GM19239 (cell line): ENCODE measurements around the gene SPATA6L.
A peak's percentile ranks its signal among the peaks of the same experiment; 100 is the strongest.
"Not testable (repeated sequence)": the region's sequence is repeated elsewhere in the genome, so short reads cannot be mapped to it uniquely, and the experiment has no call there.

Experiments
- DNase-seq: peaks from one replicate; pipeline ENCODE4 v3.0.0; 2011; ENCODE audit warnings: low spot score; ENCODE audit not compliant: insufficient read length
- FAIRE-seq: peaks from 2 replicates; lab custom pipeline; 2011; peaks lifted over from hg19 to GRCh38; lab: Jason Lieb, UNC

SPATA6L gene

DNA sequence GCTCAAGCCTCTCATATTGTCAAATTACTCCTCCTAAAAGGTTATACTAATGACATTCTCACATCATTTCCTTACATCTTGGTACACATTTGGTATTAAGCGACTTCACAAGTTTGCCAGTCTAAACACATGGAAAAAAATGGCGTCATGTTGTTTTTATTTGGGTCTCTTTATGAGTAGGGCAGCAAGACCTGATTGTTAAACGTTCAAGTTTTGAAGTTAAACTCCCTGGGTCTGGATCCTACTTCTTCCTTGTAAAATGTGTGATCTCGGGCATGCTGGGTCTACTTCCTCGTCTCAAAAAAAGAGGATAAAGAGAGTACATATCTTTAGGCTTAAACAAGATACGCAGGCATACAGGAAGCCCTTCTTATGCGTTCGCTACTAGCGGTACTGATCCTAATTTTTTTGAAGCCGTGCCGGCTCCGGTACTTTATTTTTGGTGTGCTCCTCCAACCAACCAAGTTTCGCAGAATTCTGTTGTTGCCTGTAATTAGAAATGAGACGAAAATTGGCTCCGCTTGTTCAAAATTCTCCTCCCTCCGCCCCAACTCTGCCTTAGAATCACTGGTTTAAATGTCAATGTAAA lies 12.5 kb upstream of the SPATA6L start:
- FAIRE-seq (no peak), DNase-seq (no peak)

- DNase-seq: no peak
- no peak for FAIRE-seq
Measured at GRCh38 chr9:4677392-4677791, 11.1 kb upstream of the SPATA6L start.

- DNase-seq: no peak
- FAIRE-seq: no peak
Measured at GRCh38 chr9:4674783-4675182, 8.5 kb upstream of the SPATA6L start.

DNA sequence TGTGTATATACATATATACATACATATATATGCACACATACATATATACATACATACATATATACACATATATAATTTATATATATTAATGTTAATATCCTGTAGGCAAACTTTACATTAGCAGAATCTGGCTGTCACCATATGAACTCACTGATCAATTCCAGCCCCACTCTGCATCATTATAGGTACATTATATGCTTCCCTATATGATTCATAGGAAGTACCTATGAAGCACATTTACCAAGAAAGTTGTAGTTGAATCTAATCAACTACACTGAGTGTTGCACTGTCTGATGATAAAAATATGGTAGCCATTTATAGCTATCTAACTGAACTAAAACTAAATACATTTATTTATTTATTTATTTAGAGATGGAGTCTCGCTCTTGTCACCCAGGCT lies 5.5 kb upstream of the SPATA6L start:
- no peak for DNase-seq
- no peak for FAIRE-seq

DNA sequence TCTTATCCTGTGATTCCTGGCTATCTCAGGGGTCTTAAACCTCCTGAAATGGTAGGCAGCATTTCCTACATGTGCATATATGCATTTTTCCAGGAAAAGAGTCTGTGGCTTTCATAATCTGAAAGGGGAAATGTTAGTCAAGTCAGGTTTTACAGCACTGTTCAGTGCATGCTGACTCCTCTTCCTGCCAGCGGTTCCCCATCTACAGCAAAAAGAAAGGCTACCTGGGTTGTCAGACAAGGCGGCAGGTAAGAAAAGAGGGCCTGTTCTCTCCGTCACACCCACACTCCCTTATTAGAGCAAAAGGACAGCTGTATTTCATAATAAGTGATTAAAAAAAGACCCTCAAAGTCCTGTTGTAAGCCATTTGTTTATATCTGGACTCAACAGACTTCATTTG lies 4.3 kb upstream of the SPATA6L start:
- no peak for FAIRE-seq
- DNase-seq: no peak

DNA sequence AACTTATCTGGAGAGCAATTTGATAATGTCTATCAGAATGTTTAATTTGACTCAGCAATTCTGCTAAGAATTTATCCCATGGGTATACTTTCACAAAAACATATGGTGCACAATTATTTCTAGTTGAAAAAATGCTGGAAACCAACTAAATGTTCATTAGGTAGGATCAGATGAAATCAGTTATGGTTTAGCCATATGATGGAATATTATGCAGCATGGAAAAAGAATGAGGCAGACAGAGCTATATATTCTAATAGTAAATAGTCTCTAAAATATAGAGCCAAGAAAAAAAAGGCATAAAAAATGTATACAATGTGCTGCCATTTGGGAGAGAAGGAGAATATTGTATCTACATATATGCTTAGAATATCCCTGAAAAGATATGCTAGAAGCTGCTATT lies 3.6 kb upstream of the SPATA6L start:
- FAIRE-seq (no peak), DNase-seq (no peak)

DNA sequence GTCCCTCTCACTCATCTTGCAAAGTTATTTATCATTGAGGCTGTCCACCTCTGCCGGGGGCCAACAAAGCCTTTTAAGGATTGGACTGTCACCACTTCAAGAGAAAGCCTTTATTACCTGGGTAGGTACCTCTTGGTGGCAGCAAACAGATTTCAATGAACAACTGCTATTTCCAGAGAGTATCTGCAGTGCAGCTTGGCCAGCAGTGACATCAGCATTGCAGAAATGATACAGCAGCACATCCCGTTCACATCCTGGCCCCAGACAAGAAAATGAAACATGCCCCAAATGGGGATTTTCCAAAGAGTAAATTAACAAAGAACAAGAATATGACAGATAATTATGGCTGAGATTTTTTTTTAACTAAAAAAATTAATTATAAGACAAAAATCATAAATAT lies 2.3 kb upstream of the SPATA6L start:
- DNase-seq: no peak
- FAIRE-seq: no peak

GRCh38 chr9:4667681-4668080 lies 1.4 kb upstream of the SPATA6L start:
- DNase-seq (no peak), FAIRE-seq (no peak)

DNA sequence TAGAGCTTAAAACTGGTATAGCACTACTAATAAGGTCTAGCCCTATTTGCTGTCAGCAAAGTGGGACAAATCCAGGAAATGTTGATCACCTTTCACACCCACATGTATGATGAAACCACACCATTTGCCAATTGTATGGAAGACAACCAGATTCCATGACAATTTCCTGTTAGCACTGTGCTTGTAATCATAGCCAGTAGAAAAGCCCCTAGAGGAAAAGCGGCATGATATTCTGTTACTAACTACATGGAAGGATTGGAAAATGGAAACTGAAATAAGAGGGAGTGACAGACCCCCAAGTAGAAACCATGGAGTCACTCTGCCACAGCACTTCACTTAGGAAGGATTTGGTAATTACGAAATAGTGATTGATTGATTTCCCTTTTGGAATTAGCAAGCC lies 923 bp downstream of the SPATA6L start:
- no peak for FAIRE-seq
- no peak for DNase-seq

- FAIRE-seq (no peak), DNase-seq (no peak)
Measured at GRCh38 chr9:4663956-4664355, 2.3 kb downstream of the SPATA6L start.

- DNase-seq: no peak
Measured at GRCh38 chr9:4662989-4663792, 3.1 kb downstream of the SPATA6L start.

DNA sequence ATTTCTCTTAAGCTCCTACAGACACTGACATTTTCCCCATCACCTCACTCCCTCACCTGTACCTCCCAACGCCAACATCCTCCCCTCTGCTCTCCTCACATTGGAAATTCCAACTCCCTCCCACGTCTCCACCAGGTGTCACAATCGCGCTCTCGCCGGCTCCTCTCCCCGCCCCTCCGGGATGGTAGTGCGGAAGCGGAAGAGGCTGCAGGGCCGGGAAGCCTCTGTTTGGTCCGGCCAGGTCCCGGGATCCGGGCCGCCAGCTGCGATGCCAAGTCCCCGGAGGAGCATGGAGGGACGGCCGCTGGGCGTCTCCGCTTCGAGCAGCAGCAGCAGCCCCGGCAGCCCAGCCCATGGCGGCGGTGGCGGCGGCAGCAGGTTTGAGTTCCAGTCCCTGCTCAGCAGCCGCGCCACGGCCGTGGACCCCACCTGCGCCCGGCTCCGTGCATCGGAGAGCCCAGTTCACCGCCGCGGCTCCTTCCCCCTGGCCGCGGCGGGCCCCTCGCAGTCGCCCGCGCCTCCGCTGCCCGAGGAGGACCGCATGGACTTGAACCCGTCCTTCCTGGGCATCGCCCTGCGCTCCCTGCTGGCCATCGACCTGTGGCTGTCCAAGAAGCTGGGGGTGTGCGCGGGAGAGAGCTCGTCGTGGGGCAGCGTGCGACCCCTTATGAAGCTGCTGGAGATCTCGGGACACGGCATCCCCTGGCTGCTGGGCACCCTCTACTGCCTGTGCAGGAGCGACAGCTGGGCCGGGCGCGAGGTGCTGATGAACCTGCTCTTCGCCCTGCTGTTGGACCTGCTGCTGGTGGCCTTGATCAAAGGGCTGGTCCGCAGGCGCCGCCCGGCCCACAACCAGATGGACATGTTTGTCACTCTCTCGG lies 3.9 kb downstream of the SPATA6L start, which contains the start of gene PLPP6:
PLPP6 (plus strand) TSS at position 187 of the 881 bp plus-strand sequence; CDS start at position 269, 82 bp downstream.
- peak; percentile 77 for FAIRE-seq
- DNase-seq: peak; percentile 70

More at GRCh38 chr9:4662989-4663792, 3.1 kb downstream of the SPATA6L start:
- peak; percentile 4 for FAIRE-seq

- DNase-seq (no peak), FAIRE-seq (peak; percentile 40)
Measured at GRCh38 chr9:4661611-4662010, 4.7 kb downstream of the SPATA6L start.

GRCh38 chr9:4661165-4661564 lies 5.1 kb downstream of the SPATA6L start:
- no peak for DNase-seq
- no peak for FAIRE-seq

DNA sequence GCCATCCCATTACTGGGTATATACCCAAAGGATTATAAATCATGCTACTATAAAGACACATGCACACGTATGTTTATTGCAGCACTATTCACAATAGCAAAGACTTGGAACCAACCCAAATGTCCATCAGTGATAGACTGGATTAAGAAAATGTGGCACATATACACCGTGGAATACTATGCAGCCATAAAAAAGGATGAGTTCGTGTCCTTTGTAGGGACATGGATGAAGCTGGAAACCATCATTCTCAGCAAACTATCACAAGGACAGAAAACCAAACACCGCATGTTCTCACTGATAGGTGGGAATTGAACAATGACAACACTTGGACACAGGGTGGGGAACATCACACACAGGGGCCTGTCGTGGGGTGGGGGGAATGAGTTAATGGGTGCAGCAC lies 5.6 kb downstream of the SPATA6L start:
- FAIRE-seq, DNase-seq: not testable (repeated sequence)

DNA sequence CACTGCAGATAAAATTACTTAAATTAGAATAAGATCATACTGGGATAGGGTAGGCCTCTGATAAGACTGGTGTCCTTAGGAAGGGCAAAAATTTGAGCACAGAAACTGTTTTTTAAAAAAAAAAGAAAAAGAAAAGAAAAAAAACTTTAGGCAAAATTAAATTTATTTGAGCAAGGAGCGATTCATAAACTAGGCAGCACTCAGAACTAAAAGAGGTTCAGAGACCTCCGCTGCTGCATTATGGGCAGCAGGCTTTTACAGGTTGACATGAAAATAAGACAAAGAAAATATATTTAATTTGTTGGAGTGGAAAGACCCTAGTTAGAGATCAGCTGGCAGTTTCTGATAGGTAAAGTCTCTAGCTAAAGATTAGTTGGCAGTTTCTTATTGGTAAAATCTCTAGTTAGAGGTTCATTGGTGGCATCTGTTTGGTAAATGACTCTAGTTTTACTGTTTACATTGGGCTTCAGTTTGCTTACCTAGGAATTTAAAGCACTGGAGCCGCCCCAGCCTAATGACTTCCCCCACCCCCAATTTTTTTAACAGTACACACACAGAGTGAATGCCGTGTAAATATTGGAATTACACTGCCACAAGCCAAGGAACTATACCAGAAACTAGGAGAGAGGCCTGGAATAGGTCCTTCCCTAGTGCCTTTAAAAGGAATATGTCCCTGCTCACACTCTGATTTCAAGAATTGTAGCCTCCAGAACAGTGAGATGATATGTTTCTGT lies 8.7 kb downstream of the SPATA6L start:
- FAIRE-seq (no peak), DNase-seq (no peak)

- DNase-seq: no peak
Measured at GRCh38 chr9:4656621-4657020, 9.7 kb downstream of the SPATA6L start.

DNA sequence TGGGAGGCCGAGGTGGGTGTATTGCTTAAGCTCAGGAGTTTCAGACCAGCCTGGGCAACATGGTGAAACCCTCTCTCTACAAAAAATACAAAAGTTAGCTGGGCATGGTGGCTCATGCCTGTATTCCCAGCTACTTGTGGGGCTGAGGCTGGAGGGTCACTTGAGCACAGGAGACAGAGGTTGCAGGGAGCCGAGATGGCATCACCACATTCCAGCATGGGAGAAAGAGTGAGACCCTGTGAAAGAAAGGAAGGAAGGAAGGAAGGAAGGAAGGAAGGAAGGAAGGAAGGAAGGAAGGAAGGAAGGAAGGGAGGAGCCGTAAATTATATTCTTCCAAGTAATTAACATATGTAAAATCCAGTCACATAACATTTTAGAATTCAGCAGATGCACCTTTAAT lies 10.1 kb downstream of the SPATA6L start:
- not testable (repeated sequence) for DNase-seq, FAIRE-seq

More at GRCh38 chr9:4656621-4657020, 9.7 kb downstream of the SPATA6L start:
- no peak for FAIRE-seq

- FAIRE-seq (no peak), DNase-seq (no peak)
Measured at GRCh38 chr9:4654538-4654937, 11.7 kb downstream of the SPATA6L start.

- no peak for DNase-seq
- no peak for FAIRE-seq
Measured at GRCh38 chr9:4654084-4654483, 12.2 kb downstream of the SPATA6L start.
